GM21390 (cell line): Measurements from ENCODE around the gene SPECC1.
"Not testable (repeated sequence)": the region's sequence is repeated elsewhere in the genome, so short reads cannot be mapped to it uniquely, and the experiment has no call there.

Source experiments
- ATAC-seq: cut with Tn5 transposase; IDR thresholded peaks from one replicate; pipeline ENCODE4 v1.9.1; 2021; ENCODE audit not compliant: unreplicated experiment

SPECC1 gene

GRCh38 chr17:20092261-20092867 is 83.2 kb downstream of the SPECC1 start:
- no peak for ATAC-seq

GRCh38 chr17:20092973-20093626 is 83.9 kb downstream of the SPECC1 start:
- ATAC-seq, result no peak

- no peak for ATAC-seq
Observed at GRCh38 chr17:20094777-20095176, 85.6 kb downstream of the SPECC1 start.

GRCh38 chr17:20095336-20096080 is 86.3 kb downstream of the SPECC1 start:
- ATAC-seq, result no peak

GRCh38 chr17:20096430-20096829 is 87.3 kb downstream of the SPECC1 start:
- ATAC-seq, result no peak

GRCh38 chr17:20097330-20097729 is 88.2 kb downstream of the SPECC1 start:
- no peak for ATAC-seq

- no peak for ATAC-seq
Observed at GRCh38 chr17:20098314-20098713, 89.2 kb downstream of the SPECC1 start.

GRCh38 chr17:20100806-20101205 is 91.6 kb downstream of the SPECC1 start:
- ATAC-seq, result not testable (repeated sequence)

- no peak for ATAC-seq
Observed at GRCh38 chr17:20103454-20104446, 94.6 kb downstream of the SPECC1 start.

GRCh38 chr17:20105539-20106280 is 96.6 kb downstream of the SPECC1 start:
- no peak for ATAC-seq

- not testable (repeated sequence) for ATAC-seq
Observed at GRCh38 chr17:20106446-20106845, 97.3 kb downstream of the SPECC1 start.

- no peak for ATAC-seq
Observed at GRCh38 chr17:20109076-20109475, 99.9 kb downstream of the SPECC1 start.

GRCh38 chr17:20111538-20111937 is 102.4 kb downstream of the SPECC1 start:
- ATAC-seq, result no peak

GRCh38 chr17:20114466-20114865 is 105.3 kb downstream of the SPECC1 start:
- ATAC-seq, result no peak

GRCh38 chr17:20116683-20117309 is 107.6 kb downstream of the SPECC1 start:
- no peak for ATAC-seq

- no peak for ATAC-seq
Observed at GRCh38 chr17:20118280-20118679, 109.1 kb downstream of the SPECC1 start.

- no peak for ATAC-seq
Observed at GRCh38 chr17:20120836-20121235, 111.7 kb downstream of the SPECC1 start.

GRCh38 chr17:20121359-20122253 is 112.4 kb downstream of the SPECC1 start:
- ATAC-seq, result no peak
